ENCODE measurements around the gene RPL36A. TPM values are rescaled to one million over a fixed set of nuclear protein-coding genes. Genes with fewer than 3 reads are reported as not detected.

RPL36A gene
- total RNA-seq, 2 donors from 2014 or later, result 495 to 1,021 TPM

DNA sequence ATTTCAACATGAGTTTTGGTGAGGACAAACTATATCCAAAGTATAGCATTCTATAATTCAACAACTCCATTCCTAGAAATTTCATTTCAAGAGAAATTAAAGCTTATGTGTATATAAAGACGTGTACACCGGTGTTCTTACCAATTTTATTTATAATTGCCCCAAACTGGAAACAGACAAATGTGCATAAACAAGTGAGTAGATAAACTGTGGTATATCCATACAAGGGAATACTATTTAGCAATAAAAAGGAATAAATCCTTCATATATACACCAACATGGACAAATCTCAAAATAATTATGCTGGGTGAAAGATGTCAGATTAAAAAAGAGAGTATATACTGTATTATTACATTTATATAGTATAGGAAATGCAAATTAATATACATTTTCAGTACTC is 37.1 kb downstream of the RPL36A start:
- H3K4me1 ChIP-seq, result no peaks in the 10 kb centered on the region
- peaks cover 21% of the 10 kb centered on the region for H3K36me3 ChIP-seq

DNA sequence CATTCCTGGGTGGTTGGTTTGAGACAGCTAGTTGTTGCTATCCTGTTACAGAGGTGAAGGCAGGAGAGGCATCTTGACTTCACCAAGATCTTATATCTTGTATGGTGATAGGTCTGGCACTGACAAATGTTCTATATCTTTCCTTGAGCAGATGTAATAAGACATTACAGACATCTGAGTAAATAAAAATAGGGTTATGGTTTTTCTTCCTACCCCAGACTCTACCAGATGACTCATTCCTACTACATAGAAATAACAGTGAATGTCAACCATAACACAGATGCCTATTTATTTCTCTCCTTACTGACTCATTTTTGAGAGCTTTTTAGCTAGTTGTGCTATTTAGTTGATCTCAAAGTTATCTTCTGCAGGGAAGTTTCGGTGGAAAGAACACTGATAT is 39.1 kb downstream of the RPL36A start:
- Histone ChIP-seq H3K4me1 (no peaks in the 10 kb centered on the region), H3K9me3 (peaks cover 7 to 12% of the 10 kb centered on the region in 2 donors), H3K4me3 (no peak overlapping the region), H3K36me3 (peaks cover 14% of the 10 kb centered on the region), H3K27ac (no peak overlapping the region), H3K27me3 (no peaks in the 10 kb centered on the region)
- DNase-seq (ENCODE audit: low spot score), result no peak
- TF ChIP-seq, protein P1, sequence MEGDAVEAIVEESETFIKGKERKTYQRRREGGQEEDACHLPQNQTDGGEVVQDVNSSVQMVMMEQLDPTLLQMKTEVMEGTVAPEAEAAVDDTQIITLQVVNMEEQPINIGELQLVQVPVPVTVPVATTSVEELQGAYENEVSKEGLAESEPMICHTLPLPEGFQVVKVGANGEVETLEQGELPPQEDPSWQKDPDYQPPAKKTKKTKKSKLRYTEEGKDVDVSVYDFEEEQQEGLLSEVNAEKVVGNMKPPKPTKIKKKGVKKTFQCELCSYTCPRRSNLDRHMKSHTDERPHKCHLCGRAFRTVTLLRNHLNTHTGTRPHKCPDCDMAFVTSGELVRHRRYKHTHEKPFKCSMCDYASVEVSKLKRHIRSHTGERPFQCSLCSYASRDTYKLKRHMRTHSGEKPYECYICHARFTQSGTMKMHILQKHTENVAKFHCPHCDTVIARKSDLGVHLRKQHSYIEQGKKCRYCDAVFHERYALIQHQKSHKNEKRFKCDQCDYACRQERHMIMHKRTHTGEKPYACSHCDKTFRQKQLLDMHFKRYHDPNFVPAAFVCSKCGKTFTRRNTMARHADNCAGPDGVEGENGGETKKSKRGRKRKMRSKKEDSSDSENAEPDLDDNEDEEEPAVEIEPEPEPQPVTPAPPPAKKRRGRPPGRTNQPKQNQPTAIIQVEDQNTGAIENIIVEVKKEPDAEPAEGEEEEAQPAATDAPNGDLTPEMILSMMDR (IDR thresholded peaks at IDR 0.05), result no peak

More for the DNA sequence above, 37.1 kb downstream of the RPL36A start:
- no peak overlapping the region for H3K27ac ChIP-seq
- H3K4me3 ChIP-seq, result no peak overlapping the region
- DNase-seq (ENCODE audit: low spot score), result no peak
- no peaks in the 10 kb centered on the region for H3K27me3 ChIP-seq
- TF ChIP-seq, protein P1 (IDR thresholded peaks at IDR 0.05), result no peak
- peaks cover 7 to 12% of the 10 kb centered on the region in 2 donors for H3K9me3 ChIP-seq

DNA sequence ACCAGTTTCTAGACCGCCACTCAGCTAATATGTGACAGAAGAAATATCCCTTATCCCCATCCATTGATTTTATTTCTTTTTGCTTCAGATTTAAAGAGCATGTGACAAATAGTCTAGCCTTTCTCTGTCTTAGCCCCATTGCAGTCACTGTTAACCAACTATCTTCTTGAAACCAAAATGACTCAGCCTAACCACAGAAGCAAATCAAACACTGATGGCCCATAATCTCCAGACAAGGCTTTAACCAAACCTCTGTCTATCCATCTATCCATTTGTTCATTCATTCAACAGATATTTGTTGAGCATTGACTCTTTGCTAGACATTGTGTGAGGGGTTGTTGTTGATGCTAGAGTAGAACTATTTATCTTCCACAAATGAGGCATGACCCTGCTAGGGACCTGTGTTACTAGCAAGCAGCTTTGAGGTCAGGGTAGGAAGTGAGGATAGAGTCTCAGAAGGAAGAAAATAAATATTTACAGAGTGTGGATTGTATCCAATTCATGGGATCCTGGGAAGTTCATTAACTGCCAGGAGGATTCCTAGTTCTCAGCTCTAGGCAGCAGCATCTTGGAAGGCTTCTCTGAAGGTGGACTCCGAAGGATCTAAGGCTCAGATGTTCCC is 39.8 kb downstream of the RPL36A start:
- Histone ChIP-seq H3K4me1 (no peaks in the 10 kb centered on the region), H3K4me3 (no peak overlapping the region)

DNA sequence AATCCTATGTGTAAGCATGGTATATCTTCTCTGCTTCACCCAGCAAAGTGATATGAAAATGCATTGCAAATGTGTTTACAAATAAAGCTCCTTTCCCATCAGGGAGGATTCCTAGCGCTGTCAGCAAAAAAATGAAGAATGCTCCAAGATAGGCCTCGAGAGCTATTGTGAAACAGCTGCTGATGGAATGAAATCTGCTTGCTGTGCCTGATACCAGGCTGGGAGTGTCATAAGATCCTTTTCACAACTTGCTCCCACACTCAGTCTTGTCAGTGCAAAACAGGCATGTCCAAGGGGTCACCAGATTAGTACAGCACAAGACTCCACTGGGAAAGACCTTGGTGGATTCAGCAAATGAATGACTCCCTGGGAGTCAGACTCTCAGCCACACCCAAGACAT is 51.3 kb downstream of the RPL36A start:
- peaks cover 15% of the 10 kb centered on the region for H3K36me3 ChIP-seq

More for the DNA sequence above, 39.8 kb downstream of the RPL36A start:
- no peak for DNase-seq (ENCODE audit: low spot score)
- peaks cover 14% of the 10 kb centered on the region for H3K36me3 ChIP-seq
- H3K9me3 ChIP-seq, result peaks cover 7 to 12% of the 10 kb centered on the region in 2 donors
- no peaks in the 10 kb centered on the region for H3K27me3 ChIP-seq
- H3K27ac ChIP-seq, result no peak overlapping the region
- TF ChIP-seq, protein P1 (IDR thresholded peaks at IDR 0.05), result no peak

More for the DNA sequence above, 51.3 kb downstream of the RPL36A start:
- H3K4me1 ChIP-seq, result no peaks in the 10 kb centered on the region
- H3K27ac ChIP-seq, result no peak overlapping the region
- no peak for DNase-seq (ENCODE audit: low spot score)
- H3K27me3 ChIP-seq, result no peaks in the 10 kb centered on the region
- H3K4me3 ChIP-seq, result no peak overlapping the region
- H3K9me3 ChIP-seq, result no peaks in the 10 kb centered on the region
- TF ChIP-seq, protein P1 (IDR thresholded peaks at IDR 0.05), result no peak

Other genes with a start within 250 kb of the RPL36A start
- gene DRP2, start 171.2 kb upstream of the RPL36A start, total RNA-seq, result under 1 TPM in 1 of 2 donors, not detected in 1; 0.04 TPM
- not detected for gene TAF7L, start 99.7 kb upstream of the RPL36A start, total RNA-seq
- gene TIMM8A, start 42.3 kb upstream of the RPL36A start, total RNA-seq, result 1 to 10 TPM; 4.5 to 6.3 TPM
- gene BTK, start 4.8 kb upstream of the RPL36A start, total RNA-seq, result 1 to 10 TPM; 2.1 to 2.4 TPM
- 10 to 100 TPM in 1 of 2 donors, 1 to 10 TPM in 1; 9.7 to 11.8 TPM for gene GLA, start 16.9 kb downstream of the RPL36A start, total RNA-seq
- gene HNRNPH2, start 17.2 kb downstream of the RPL36A start, total RNA-seq, result 10 to 100 TPM; 40.5 to 48.5 TPM
- gene ARMCX4, start 94.4 kb downstream of the RPL36A start, total RNA-seq, result 1 to 10 TPM; 5.9 to 9.5 TPM
- 10 to 100 TPM; 27.2 to 33.4 TPM for gene ARMCX1, start 159.5 kb downstream of the RPL36A start, total RNA-seq
- gene ARMCX6, start 227.0 kb downstream of the RPL36A start, total RNA-seq, result 10 to 100 TPM; 12.3 to 18.9 TPM
- gene ARMCX3, start 232.1 kb downstream of the RPL36A start, total RNA-seq, result 10 to 100 TPM; 40.6 to 57.7 TPM